GM19468 (cell line): ENCODE data around the gene SLC6A3.
"Not testable (repeated sequence)": the region's sequence is repeated elsewhere in the genome, so short reads cannot be mapped to it uniquely, and the experiment has no call there.

Experiments used
- ATAC-seq: cut with Tn5 transposase; IDR thresholded peaks from one replicate; pipeline ENCODE4 v1.9.1; 2021; ENCODE audit warnings: mild to moderate bottlenecking, moderate library complexity, moderate number of reproducible peaks; ENCODE audit not compliant: unreplicated experiment; ENCODE audit errors: extremely low read depth

SLC6A3 gene

DNA sequence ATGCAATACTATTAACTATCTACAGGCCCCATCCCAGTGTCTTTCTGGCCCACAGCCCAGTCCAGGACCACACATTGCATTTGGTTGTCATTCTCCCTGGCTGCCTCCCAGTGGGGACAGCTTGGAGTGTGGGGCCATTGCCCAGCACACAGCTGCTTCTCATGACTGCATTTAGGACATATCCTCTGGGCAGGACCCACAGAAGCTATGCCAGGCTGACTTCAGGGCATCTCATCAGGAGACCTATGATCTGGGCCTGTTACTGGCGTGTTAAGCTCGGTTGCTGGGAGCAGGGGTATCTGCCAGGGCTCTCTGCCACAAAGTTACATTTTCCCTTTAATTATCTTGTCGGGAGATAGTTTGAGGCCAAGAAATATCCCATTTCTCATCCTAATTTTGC, 68.3 kb downstream of the SLC6A3 start:
- ATAC-seq = no peak

DNA sequence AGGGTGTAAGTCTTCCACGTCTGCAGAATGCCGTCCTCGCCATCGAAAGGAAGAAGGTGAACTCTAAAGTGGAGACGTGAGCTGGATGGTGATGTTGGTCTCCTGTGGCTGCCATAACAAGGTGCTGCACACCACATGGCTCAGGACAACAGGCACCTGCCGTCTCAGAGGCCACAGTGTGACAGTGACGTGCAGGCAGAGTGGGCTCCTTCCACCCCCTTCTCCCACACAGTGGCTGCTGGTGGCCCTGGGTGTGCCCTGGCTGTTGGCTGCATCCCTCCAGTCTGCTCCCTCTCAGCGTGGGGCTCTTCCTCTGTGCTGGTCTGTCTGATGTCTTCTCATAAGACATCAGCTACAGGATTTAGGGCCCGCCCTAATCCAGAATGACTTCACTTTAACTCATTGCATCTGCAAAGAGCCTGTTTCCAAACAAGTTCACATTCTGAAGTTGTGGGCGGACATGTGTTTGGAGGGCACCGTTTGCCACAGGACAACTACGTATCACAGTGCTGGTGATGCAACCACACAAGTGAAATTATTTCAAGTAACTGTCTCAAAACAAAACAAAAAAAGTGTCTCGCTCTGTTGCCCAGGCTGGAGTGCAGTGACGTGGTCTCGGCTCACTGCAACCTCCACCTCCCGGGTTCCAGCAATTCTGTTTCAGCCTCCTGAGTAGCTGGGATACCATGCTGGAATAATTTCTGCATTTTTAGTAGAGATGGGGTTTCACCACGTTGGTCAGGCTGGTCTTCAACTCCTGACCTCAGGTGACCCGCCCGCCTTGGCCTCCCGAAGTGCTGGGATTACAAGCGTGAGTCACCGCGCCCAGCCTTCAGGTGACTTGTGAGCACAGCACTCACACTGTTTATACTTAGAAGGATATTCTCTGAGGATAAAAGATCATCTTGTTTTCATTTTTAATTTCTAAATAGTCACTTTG, 69.1 kb downstream of the SLC6A3 start:
- no peak for ATAC-seq

DNA sequence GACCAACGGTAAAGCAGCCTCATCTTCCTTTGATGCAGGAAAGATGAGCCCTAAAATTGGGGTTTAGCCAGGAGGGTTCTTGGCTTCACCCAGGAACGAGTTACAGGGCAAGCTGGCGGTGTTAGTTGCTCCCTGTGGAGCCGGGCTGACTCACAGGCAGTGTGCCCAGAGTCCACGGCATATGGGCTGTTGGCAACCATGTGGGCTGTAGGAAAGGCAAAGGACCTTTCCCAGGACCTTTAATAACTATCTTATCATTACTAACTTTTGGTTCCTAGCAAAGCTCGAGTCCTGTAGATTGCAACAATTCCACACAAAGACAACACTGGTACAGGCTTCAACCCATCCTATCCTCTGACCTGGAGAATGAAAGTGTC, 70.6 kb downstream of the SLC6A3 start:
- no peak for ATAC-seq

DNA sequence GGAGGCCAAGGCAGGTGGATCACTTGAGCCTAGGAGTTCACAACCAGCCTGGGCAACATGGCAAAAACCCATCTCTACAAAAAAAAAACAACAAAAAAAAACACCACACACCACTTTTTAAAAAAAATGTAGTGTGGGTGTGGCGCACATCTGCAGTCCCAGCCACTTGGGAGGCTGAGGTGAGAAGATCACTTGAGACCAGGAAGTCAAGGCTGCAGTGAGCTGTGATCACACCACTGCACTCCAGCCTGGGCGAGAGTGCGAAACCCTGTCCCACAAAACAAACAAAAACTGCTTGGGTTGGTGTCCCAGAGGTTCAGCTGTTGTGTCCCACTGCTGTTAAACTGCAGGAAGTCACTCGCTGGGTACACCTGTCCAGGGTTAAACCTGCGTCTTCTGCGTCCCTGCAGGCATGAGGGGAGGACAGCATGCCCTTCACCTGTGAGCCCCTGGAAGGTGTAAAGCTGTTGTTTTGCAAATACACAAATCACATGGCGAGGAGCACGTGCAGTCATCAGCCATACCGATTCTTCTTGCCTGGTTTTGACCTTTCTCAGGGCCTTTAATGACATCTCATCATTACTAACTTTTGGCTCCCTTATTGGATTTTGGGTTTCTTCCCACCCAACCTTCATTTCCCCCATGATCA, 71.1 kb downstream of the SLC6A3 start:
- no peak for ATAC-seq

DNA sequence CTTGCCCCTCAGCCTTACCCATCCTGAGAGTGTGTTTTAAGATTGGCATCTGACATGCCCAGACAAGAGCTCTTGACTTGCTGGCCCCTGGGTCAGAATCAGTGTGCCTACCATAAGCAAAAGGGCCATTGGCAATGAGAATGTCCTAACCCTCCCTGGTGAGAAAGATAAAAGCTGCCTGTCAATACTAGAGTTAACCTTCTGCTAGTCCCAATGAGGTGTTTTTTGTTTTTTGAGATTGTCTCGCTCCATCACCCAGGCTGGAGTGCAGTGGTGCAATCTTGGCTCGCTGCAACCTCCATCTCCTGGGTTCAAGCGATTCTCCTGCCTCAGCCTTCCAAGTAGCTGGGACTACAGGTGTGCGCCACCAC, 73.3 kb downstream of the SLC6A3 start:
- not testable (repeated sequence) for ATAC-seq

DNA sequence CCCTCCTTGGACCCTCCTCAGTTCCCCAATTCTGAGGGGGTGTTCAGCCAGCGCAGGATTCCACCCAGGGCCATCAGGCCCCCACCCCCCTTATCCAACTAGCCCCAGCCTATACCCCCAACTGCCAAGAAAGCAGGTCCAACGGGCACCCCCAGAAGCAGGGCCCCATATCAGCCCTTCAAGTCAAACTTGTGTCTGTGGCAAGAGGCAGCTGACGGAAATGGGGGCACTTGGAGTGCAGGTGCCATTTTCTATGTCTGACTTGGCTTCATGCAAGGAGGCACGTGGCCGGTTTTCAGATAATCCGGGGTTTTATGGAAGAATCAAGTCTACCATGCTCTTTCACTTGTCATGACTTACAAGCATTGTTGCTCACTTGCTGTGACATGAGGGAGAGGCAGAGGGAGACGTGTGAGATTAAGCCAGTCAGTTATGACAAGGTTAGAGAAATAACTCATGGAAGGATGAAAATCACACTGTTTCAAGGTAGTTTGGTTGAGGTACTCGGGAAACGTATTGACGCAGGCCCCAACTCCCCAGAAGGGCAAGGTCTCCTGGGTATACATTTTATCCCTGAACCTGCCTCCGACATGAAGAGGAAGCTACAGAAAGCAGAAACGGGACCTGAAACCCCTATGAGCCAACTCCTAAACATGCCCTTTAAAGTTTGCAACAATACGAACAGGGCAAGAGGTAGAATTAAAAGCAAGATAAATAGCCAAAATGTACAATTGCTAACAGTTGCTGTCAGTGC, 73.8 kb downstream of the SLC6A3 start:
- ATAC-seq = no peak

DNA sequence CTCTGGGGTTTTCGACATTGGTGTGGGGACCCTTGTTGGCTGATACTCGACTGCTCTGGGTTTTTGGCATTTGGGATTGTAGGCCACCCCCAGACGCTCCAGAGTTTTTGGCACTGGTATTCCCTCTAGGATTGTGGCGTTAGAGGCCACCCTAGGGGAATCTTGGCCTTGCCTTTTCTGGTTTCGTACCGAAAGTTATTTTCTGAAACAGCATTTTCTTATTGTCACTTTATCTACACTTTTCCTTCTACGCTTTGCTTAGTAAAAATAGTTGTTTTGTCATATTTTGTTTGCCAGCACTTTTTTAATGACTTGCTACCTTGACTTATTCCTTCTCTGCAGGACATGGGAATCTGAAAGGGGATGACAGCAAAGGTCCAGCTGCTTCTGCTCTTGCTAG, 75.2 kb downstream of the SLC6A3 start:
- no peak for ATAC-seq

DNA sequence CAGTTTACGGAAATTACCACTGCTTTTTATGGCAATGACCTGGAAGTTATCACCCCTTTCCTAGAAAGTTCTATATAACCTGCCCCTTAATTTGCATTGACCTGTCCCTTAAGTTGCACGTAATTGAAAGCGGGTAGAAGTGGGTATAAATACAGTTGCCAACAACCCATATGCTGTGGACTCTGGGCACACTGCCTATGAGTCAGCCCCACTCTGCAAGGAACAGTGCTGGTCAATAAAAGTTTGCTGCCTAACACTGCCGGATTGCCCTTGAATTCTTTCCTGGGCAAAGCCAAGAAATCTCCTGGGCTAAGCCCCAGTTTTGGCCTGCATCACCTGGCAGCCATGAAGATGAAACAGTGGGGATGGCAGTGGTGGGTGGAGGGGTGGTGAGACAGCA, 76.5 kb downstream of the SLC6A3 start:
- ATAC-seq = no peak

DNA sequence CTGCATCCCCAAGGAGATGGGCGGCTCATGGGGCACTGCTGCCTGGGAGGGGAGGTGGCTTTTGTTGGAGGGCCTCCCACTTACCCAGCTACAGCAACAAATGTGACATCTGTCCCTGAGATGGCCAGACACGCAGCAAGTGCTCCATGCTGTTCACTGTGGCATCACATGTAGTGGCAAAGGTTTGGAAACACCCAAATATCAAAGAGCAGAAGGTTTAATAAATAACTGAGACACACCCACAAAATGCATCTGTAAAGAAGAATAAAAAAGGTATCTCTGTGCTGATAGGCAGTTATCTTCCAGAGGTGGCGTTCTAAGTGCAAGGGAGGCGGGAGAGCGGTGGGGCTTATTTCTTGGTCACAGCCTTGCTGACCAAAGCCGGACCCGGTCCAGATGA, 77.0 kb downstream of the SLC6A3 start:
- ATAC-seq = no peak

DNA sequence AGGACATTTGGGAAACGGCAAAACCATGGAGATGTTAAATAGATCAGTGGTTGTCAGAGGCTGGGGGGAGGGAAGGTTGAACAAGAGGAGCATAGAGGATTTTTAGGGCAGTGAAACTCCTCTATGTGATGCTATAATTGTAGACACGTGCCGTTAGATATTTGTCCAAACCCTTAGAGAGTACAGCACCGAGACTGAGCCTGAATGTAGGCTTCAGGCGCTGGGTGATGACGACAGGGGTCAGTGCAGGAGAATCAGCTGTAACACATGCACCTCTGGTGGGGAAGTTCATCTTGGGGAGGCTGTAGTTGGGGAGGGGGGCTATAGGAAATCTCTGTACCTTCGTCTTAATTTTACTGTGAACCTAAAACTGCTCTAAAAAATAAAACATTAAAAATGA, 78.1 kb downstream of the SLC6A3 start:
- ATAC-seq = no peak

DNA sequence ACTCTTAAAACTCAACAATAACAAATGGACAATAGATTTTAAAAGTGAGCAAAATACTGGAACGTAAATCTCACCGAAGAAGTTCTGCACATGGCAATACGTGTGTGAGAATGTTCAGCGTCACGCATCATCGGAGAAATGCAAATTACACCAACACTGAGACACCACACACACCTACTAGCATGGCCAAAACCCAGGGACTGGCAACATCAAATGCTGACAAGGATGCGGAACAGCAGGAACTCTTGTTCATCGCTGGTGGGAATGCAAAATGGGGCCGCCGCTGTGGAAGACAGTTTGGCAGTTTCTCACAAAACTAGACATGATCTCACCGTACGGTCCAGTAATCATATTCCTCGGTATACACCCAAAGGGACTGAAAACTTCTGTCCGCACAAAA, 78.7 kb downstream of the SLC6A3 start:
- peak; percentile 63 for ATAC-seq

DNA sequence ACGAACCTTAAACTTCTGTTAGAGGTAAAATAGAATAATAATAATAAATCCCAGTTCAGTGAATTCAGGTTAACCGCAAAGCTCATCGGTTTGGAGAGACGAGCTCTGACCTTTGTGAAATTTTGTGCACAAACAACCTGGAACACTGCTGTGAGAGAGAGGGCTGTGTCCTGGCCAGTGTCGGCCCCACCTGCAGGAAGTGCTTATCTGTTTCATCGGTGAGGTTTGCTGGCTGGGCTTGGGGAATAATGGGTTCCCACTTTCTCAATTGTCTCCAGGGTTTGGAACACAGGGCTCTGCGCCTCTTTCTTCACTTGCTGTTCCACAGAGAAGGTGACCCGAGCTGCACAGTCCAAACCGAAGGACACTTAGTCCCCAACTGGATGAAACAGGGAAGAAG, 81.0 kb downstream of the SLC6A3 start:
- no peak for ATAC-seq

DNA sequence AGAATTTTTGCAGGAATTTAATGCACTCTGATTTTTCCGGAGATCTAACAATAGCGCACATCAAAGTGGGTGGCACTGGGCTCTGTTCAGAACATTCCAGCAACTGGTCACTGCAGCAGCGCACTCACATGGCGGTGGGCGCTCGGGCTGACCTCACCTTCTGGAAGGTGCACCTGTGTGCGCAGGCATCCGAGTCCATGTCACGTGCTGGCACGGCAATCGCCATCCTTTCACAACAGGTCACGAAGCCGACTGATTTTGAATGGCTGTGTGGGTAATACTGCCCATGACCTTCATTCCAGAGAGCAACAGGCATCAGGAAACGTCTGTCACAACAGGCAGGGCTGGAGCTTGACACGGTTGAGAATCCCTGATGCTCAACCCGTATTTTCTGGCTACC, 81.7 kb downstream of the SLC6A3 start:
- no peak for ATAC-seq

DNA sequence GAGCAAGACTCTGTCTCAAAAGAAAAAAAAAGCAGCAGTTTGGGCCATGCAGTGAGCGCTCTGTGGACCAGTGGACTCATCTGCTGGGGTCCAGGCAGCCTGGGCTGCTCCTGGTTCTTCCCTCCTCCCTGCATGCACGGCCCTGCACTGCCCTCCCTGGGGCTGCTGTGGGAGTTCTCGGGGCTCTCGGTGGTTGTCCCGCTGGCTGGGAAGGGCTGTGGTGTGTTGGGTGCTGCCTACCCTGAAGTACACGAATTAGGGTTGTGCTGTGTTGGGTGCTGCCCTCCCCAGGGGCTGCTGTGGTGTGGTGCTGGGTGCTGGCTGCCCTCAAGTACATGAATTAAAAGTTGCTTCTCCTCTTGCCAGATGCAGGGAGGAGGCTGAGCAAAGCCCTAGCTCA, 82.1 kb downstream of the SLC6A3 start:
- no peak for ATAC-seq

DNA sequence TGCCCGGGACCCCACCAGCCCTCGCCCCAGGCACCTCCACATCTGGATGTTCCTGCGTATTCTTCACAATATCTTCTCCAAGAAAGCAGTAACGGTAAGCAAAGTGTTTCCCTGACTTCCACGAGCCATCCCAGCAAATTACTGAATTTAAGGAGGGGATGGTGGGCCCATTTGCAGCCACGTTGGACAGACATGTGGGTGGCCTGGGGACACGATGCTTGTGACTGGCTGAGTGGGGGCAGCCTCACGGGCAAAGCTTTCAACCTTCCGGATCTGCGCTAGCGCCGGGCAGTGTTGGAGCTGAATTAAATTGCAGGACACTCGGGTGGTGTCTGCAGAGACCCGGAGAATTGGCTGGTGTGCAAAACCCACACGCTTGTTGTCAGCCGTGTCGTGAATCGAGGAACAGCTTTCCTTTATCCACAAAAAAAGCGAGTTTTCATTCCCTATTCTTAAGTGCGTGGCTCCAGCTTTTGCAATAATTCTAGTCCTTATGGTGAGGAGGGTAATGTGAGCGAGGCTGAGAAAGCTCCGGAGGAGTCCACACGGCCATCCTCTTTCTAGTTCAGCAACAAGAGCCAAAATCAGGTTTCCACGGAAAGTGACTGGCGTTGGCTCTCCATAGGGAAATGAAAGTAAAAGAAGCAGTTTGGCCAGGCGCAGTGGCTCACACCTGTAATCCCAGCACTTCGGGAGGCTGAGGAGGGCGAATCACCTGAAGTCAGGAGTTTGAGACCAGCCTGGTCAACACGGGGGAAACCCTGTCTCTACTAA, 82.8 kb downstream of the SLC6A3 start:
- no peak for ATAC-seq

DNA sequence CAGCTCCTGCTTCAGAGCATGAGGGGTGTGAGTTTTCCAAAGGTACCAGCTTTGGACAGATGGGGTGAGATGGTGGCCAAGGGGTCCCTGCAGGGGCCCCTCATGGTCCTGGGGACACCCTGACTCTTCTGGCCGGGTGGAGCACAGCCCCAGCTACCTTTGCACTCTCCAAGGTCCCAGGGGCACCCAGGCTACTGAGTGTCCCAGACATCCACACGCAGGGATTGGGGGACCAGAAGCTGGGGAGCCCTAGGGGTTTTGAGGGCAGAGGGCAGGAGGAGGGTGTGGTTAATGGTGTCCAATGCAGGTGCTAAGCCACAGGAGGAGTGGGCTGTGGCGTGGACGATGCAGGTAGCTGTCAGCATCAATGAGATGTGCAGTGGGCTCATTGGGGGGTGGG, 84.4 kb downstream of the SLC6A3 start:
- no peak for ATAC-seq

DNA sequence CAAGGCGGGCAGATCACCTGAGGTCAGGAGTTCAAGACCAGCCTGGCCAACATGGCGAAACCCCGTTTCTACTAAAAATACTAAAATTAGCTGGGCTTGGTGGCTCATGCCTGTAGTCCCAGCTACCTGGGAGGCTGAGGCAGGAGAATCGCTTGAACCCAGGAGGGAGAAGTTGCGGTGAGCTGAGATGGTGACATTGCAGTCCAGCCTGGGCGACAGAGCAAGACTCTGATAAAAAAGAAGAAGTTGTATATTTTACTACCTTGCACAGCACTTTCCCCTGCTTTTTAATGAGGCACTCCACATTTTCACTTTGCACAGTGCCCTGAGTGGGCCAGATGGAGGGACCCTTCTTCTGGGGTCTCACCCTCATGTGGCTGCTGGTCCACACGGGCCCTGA, 84.9 kb downstream of the SLC6A3 start:
- ATAC-seq = not testable (repeated sequence)

DNA sequence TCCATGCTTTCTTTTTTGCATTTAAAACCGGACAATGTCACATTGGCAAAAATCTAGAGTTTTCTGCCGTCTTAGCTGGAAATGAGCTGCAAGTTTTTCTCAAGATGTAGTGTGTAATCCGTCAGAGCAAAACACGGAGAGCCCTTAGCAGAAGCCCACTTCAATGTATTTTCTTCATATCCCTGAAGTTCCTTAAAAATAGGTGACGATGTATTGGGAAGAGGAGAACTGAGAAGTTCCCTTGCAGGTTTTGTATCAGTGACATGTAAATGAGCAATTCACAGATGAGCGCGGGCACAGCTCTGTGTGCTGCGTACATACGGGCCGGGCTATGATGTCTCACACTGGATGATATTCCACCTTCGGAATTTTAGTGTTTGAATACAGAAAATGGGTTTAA, 85.5 kb downstream of the SLC6A3 start:
- ATAC-seq = no peak

DNA sequence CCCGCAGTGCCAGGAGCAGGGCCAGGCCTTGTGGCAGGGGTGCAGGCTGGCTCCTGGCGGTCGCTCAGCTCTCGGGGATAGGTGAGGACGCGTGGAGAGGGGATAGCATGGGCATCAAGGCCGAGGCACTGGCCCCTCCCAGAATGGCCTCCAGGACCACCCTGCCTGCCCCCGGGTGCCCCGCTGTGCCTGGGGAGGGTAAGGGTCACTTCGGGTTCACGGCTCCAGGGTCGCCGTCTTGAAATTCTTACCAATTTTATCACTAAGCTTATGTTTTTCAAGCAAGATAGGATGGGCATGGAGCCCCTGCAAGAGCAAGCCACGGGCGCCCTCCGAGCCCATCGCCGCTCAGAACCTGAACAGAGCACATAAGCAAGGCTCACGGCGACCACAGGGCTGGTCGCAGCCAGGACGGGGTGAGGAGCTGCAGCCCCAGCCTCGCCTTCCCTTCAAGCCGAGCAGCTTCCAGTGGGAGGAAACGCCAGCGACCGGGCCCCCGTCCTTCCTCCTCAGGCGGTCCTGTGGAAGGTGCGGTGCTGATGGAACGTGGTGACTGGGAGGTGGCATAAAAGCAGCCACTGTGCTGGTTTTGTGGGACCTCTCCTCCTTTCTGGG, 86.1 kb downstream of the SLC6A3 start:
- no peak for ATAC-seq

DNA sequence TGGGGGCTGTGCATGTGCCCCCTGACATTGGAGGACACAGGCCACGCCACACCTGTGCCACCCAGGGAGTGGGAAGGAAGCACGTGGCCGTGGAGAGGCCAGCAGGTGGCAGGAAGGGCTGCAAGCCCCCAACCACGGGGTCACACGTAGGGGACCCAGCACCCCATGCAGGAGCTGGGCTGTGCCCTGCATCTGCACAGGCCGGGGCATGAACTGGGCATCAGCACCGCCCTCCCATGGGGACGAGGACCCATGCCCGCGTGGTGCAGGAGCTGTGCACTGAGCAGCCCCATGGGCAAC, 86.6 kb downstream of the SLC6A3 start:
- ATAC-seq = no peak
